GM12878 (cell line): ENCODE results near the gene ZNF627. TPM values are rescaled to one million over a fixed set of nuclear protein-coding genes. Genes with fewer than 3 reads are reported as not detected.
A peak's percentile ranks its signal among the peaks of the same experiment; 100 is the strongest.

Experiments used
- ASH2L ChIP-seq: fragments of 300-600, 200-600 bp; sonication (generic); IDR thresholded peaks from 2 replicates; pipeline ENCODE4 v1.6.1; 2017; ENCODE audit warnings: low read depth, mild to moderate bottlenecking, borderline replicate concordance
- ATF7 ChIP-seq: fragments of 450-650 bp; IDR thresholded peaks from 2 replicates; pipeline ENCODE4 v1.6.1; 2016; ENCODE audit warnings: low read depth, mild to moderate bottlenecking
- BACH1 ChIP-seq: fragments of 450-650 bp; IDR thresholded peaks from 2 replicates; pipeline ENCODE4 v1.6.1; 2017; ENCODE audit warnings: mild to moderate bottlenecking, borderline replicate concordance
- BMI1 ChIP-seq: fragments of 450-650 bp; IDR thresholded peaks from 2 replicates; pipeline ENCODE4 v1.6.1; 2016; ENCODE audit warnings: mild to moderate bottlenecking, moderate library complexity, borderline replicate concordance
- DPF2 ChIP-seq: fragments of 450-650 bp; IDR thresholded peaks from 2 replicates; pipeline ENCODE4 v1.6.1; 2017; ENCODE audit warnings: mild to moderate bottlenecking
- GATAD2B ChIP-seq: fragments of 450-650 bp; conservative IDR thresholded peaks from 2 replicates; pipeline ENCODE4 v1.6.1; 2017; ENCODE audit warnings: low read depth, mild to moderate bottlenecking, moderate library complexity
- HDAC6 ChIP-seq: fragments of 200-600 bp; sonication (generic); IDR thresholded peaks from one replicate; pipeline ENCODE4 v1.8.0; 2017; ENCODE audit warnings: antibody characterized with exemption; ENCODE audit not compliant: unreplicated experiment
- JUND ChIP-seq: IDR thresholded peaks from 2 replicates; pipeline ENCODE4 v1.6.1; 2012; ENCODE audit warnings: low read depth, mild to moderate bottlenecking, low read length, improper control_type of control experiment, moderate library complexity
- MAX ChIP-seq: IDR thresholded peaks from 2 replicates; pipeline ENCODE4 v1.6.1; 2012; ENCODE audit warnings: low read depth, low read length, improper control_type of control experiment
- MEF2B ChIP-seq: fragments of 450-650 bp; IDR thresholded peaks from 2 replicates; pipeline ENCODE4 v1.6.1; 2018; ENCODE audit warnings: mild to moderate bottlenecking, moderate library complexity; ENCODE audit not compliant: partially characterized antibody, poor library complexity, severe bottlenecking
- MTA2 ChIP-seq: fragments of 450-650 bp; IDR thresholded peaks from 2 replicates; pipeline ENCODE4 v1.6.1; 2016; ENCODE audit warnings: low read depth, mild to moderate bottlenecking, moderate library complexity
- MTA3 ChIP-seq: IDR thresholded peaks from 2 replicates; pipeline ENCODE4 v1.6.1; 2012; ENCODE audit warnings: low read length, inconsistent platforms, borderline replicate concordance
- NFIC ChIP-seq: IDR thresholded peaks from 2 replicates; pipeline ENCODE4 v1.6.1; 2012; ENCODE audit warnings: low read depth, mild to moderate bottlenecking, inconsistent platforms, low read length, moderate library complexity
- PKNOX1 ChIP-seq: fragments of 450-650 bp; IDR thresholded peaks from 2 replicates; pipeline ENCODE4 v1.6.1; 2016; ENCODE audit warnings: mild to moderate bottlenecking
- SMAD5 ChIP-seq: IDR thresholded peaks from 2 replicates; pipeline ENCODE4 v1.6.1; 2016; ENCODE audit warnings: antibody characterized with exemption, low read depth
- TBL1XR1 ChIP-seq: IDR thresholded peaks from 2 replicates; pipeline ENCODE4 v1.6.1; 2012; ENCODE audit warnings: low read depth, low read length, improper control_type of control experiment
- TCF7 ChIP-seq: IDR thresholded peaks from 2 replicates; pipeline ENCODE4 v1.6.1; 2014; ENCODE audit warnings: antibody characterized with exemption, borderline replicate concordance
- WRNIP1 ChIP-seq: IDR thresholded peaks from 2 replicates; pipeline ENCODE4 v1.6.1; 2011; ENCODE audit warnings: low read depth, low read length, improper control_type of control experiment, borderline replicate concordance
- ZNF384 ChIP-seq: IDR thresholded peaks from 2 replicates; pipeline ENCODE4 v1.6.1; 2012; ENCODE audit warnings: low read depth, mild to moderate bottlenecking, low read length, improper control_type of control experiment, borderline replicate concordance
- polyA plus RNA-seq, 11 experiments: library from polyadenylated mRNA; depleted of rRNA in 4 of 11; unstranded in 6 of 11; stranded (reverse) in 5 of 11; fragments of >200 nt; fragmentation: Nextera tagmentation in 4 of 11; fragmentation: Illumina TruSeq in 1 of 11; extraction: Ambion mirVana in 4 of 11; extraction: Trizol in 1 of 11; gene quantifications; 1 replicate in 1 of 11; 2 replicates in 10 of 11; pipeline versions ENCODE4 v1.2.1 to v1.2.3, GENCODE V29; 2011 to 2016; ENCODE audit warnings: inconsistent platforms in 2 of 11, missing spikeins in 2 of 11, low read depth in 1 of 11
- total RNA-seq, 4 experiments: library from RNA; depleted of rRNA in 3 of 4; stranded (reverse); fragments of >200 nt in 3 of 4; fragmentation: Illumina TruSeq in 1 of 4; extraction: Trizol in 1 of 4; gene quantifications; 2 replicates each; pipeline versions ENCODE4 v1.2.1 to v1.2.3, GENCODE V29; 2013 to 2021
- TF ChIP-seq, protein P1 (sequence below): IDR thresholded peaks from 2 replicates; pipeline ENCODE4 v1.6.1; 2011; ENCODE audit warnings: low read depth, low read length, improper control_type of control experiment, borderline replicate concordance
- TF ChIP-seq, protein P2 (sequence below): fragments of 150-350 bp; IDR thresholded peaks from 2 replicates; pipeline ENCODE4 v1.6.1; 2016; ENCODE audit warnings: low read depth, low read length
- TF ChIP-seq, protein P3 (sequence below): fragments of 450-650 bp; IDR thresholded peaks from 2 replicates; pipeline ENCODE4 v1.6.1; 2017; ENCODE audit warnings: mild to moderate bottlenecking, low read depth, inconsistent platforms; ENCODE audit not compliant: poor library complexity, severe bottlenecking

ZNF627 gene
- total and polyA plus RNA-seq, 10 of the 15 experiments (the other 5 are each of a cell fraction or from before 2014, with no cell fraction given) = 5.1 to 13.7 (median 10.2) TPM

- TF ChIP-seq, protein P1, sequence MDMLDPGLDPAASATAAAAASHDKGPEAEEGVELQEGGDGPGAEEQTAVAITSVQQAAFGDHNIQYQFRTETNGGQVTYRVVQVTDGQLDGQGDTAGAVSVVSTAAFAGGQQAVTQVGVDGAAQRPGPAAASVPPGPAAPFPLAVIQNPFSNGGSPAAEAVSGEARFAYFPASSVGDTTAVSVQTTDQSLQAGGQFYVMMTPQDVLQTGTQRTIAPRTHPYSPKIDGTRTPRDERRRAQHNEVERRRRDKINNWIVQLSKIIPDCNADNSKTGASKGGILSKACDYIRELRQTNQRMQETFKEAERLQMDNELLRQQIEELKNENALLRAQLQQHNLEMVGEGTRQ = no peak
- TF ChIP-seq, protein P2, sequence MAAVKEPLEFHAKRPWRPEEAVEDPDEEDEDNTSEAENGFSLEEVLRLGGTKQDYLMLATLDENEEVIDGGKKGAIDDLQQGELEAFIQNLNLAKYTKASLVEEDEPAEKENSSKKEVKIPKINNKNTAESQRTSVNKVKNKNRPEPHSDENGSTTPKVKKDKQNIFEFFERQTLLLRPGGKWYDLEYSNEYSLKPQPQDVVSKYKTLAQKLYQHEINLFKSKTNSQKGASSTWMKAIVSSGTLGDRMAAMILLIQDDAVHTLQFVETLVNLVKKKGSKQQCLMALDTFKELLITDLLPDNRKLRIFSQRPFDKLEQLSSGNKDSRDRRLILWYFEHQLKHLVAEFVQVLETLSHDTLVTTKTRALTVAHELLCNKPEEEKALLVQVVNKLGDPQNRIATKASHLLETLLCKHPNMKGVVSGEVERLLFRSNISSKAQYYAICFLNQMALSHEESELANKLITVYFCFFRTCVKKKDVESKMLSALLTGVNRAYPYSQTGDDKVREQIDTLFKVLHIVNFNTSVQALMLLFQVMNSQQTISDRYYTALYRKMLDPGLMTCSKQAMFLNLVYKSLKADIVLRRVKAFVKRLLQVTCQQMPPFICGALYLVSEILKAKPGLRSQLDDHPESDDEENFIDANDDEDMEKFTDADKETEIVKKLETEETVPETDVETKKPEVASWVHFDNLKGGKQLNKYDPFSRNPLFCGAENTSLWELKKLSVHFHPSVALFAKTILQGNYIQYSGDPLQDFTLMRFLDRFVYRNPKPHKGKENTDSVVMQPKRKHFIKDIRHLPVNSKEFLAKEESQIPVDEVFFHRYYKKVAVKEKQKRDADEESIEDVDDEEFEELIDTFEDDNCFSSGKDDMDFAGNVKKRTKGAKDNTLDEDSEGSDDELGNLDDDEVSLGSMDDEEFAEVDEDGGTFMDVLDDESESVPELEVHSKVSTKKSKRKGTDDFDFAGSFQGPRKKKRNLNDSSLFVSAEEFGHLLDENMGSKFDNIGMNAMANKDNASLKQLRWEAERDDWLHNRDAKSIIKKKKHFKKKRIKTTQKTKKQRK = no peak
- TF ChIP-seq DPF2 = no peak
- TF ChIP-seq BMI1 = no peak
- TF ChIP-seq PKNOX1 = peak; percentile 77; the same call in 1 of the 2 replicates
- no peak for TF ChIP-seq MAX
- TF ChIP-seq SMAD5 = no peak
- no peak for TF ChIP-seq TCF7
- TF ChIP-seq MTA3 = no peak
- 0 out of 2 replicates have a peak, but pooled peaks have one; percentile 31 for TF ChIP-seq TBL1XR1
- TF ChIP-seq, protein P3, sequence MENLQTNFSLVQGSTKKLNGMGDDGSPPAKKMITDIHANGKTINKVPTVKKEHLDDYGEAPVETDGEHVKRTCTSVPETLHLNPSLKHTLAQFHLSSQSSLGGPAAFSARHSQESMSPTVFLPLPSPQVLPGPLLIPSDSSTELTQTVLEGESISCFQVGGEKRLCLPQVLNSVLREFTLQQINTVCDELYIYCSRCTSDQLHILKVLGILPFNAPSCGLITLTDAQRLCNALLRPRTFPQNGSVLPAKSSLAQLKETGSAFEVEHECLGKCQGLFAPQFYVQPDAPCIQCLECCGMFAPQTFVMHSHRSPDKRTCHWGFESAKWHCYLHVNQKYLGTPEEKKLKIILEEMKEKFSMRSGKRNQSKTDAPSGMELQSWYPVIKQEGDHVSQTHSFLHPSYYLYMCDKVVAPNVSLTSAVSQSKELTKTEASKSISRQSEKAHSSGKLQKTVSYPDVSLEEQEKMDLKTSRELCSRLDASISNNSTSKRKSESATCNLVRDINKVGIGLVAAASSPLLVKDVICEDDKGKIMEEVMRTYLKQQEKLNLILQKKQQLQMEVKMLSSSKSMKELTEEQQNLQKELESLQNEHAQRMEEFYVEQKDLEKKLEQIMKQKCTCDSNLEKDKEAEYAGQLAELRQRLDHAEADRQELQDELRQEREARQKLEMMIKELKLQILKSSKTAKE = peak; percentile 89
- peak; percentile 90 for TF ChIP-seq ZNF384
- peak; percentile 74; the same call in 1 of the 2 replicates for TF ChIP-seq GATAD2B
- no peak for TF ChIP-seq HDAC6
- TF ChIP-seq MTA2 = peak; percentile 80
- no peak for TF ChIP-seq BACH1
- TF ChIP-seq ASH2L = no peak
- TF ChIP-seq NFIC = peak; percentile 59; the same call in 1 of the 2 replicates
- TF ChIP-seq ATF7 = peak; percentile 91
- peak; percentile 99 for TF ChIP-seq MEF2B
- TF ChIP-seq WRNIP1 = no peak
- TF ChIP-seq JUND = no peak
Measured at GRCh38 chr19:11581740-11582139, 15.5 kb upstream of the ZNF627 start (continued).
